Measurements from ENCODE around the gene LTK. TPM values are rescaled to one million over a fixed set of nuclear protein-coding genes. Genes with fewer than 3 reads are reported as not detected.

Gene LTK
- total and polyA plus RNA-seq, 4 donors, result 1.3 to 10.6 (median 6.0) TPM

DNA sequence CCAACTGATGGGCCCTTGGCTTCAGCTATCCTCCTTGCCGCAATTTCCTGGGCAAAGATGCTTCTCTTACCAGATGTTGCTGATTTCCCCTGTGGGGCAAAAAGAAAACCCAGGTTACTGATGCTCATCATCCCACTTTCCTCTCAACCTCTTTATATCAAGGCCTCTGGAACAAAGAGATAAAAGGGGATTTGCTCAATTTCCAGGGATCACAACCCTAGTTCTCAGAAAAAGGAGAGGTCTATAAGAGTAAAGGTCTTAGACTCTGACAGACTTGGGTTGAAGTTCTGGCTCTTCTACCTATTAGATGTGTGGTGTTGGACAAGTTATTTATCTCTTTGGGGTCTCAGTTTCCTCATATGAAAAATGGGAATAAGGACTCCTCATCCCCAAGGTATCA lies 21.9 kb upstream of the LTK start:
- TF ChIP-seq, protein P1, sequence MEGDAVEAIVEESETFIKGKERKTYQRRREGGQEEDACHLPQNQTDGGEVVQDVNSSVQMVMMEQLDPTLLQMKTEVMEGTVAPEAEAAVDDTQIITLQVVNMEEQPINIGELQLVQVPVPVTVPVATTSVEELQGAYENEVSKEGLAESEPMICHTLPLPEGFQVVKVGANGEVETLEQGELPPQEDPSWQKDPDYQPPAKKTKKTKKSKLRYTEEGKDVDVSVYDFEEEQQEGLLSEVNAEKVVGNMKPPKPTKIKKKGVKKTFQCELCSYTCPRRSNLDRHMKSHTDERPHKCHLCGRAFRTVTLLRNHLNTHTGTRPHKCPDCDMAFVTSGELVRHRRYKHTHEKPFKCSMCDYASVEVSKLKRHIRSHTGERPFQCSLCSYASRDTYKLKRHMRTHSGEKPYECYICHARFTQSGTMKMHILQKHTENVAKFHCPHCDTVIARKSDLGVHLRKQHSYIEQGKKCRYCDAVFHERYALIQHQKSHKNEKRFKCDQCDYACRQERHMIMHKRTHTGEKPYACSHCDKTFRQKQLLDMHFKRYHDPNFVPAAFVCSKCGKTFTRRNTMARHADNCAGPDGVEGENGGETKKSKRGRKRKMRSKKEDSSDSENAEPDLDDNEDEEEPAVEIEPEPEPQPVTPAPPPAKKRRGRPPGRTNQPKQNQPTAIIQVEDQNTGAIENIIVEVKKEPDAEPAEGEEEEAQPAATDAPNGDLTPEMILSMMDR (IDR thresholded peaks at IDR 0.05; ENCODE audit: control extremely low read depth, extremely low read depth), result no peak
- Histone ChIP-seq H3K36me3 (ENCODE audit: control insufficient read depth in 4 of 4, insufficient read depth in 4 of 4, low read length in 4 of 4) (peaks cover 9 to 22% (median 20%) of the 10 kb centered on the region in 4 donors), H3K9me3 (ENCODE audit: control insufficient read depth in 4 of 4, insufficient read depth in 3 of 4, low read length in 3 of 4) (no peaks in the 10 kb centered on the region), H3K9ac (ENCODE audit: insufficient read depth in 1 of 2, low read length in 2 of 2) (no peak overlapping the region), H3K27me3 (ENCODE audit: control insufficient read depth in 3 of 3, insufficient read depth in 3 of 3, low read length in 2 of 3) (no peaks in the 10 kb centered on the region), H3K4me1 (ENCODE audit: control insufficient read depth in 5 of 5, insufficient read depth in 5 of 5, low read length in 5 of 5) (peaks cover 0 to 4% (median 0%) of the 10 kb centered on the region in 5 donors), H3K4me3 (no peak overlapping the region), H3K27ac (ENCODE audit: low read depth in 1 of 2, low read length in 1 of 2) (no peak overlapping the region)
- no peak for ATAC-seq (ENCODE audit: insufficient read depth, low FRiP score)
- no peak for DNase-seq
- 84 to 92% methylated on average over 1 of the region's 1 CpG for WGBS, 2 donors

DNA sequence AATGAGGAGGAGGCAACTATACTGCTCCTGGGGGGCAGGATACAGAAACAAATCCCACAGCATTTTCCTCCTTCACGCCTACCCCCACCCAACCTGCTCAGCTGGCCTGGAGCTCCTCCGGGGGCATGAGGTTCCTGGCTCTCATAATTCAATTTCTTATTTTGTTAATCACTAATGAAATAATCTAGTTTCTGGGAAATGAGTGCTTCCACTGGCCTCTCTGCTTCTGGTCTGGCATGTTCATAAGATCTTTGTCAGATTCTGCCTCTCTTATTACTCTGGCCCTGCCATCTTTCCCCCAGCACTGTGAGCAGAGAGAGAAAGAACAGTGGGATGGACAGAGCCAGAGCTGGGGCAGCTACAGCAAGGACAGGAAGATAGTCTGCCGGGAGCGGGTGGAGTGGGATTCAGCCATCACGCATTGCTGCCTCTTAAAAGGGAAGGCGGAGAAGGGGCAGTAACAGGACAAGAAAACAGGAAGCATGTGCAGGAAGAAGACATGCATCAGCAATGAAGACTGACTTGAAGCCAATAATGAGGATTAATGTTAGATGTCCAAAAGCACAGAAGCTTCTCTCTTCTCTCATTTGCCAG lies 16.8 kb upstream of the LTK start:
- Histone ChIP-seq H3K36me3 (ENCODE audit: control insufficient read depth in 4 of 4, insufficient read depth in 4 of 4, low read length in 4 of 4) (peaks cover 20 to 51% (median 44%) of the 10 kb centered on the region in 4 donors), H3K4me1 (ENCODE audit: control insufficient read depth in 5 of 5, insufficient read depth in 5 of 5, low read length in 5 of 5) (peaks cover 0 to 4% (median 0%) of the 10 kb centered on the region in 5 donors)
- WGBS, 2 donors, result 49 to 64% methylated on average over 6 of the region's 6 CpGs

GRCh38 chr15:41523097-41523496 lies 9.5 kb upstream of the LTK start:
- 97 to 99% methylated on average over 5 of the region's 5 CpGs for WGBS, 2 donors
- Histone ChIP-seq H3K4me1 (ENCODE audit: control insufficient read depth in 5 of 5, insufficient read depth in 5 of 5, low read length in 5 of 5) (no peaks in the 10 kb centered on the region), H3K4me3 (no peak overlapping the region), H3K9ac (ENCODE audit: insufficient read depth in 1 of 2, low read length in 2 of 2) (no peak overlapping the region), H3K9me3 (ENCODE audit: control insufficient read depth in 4 of 4, insufficient read depth in 3 of 4, low read length in 3 of 4) (no peaks in the 10 kb centered on the region), H3K27me3 (ENCODE audit: control insufficient read depth in 3 of 3, insufficient read depth in 3 of 3, low read length in 2 of 3) (no peaks in the 10 kb centered on the region), H3K36me3 (ENCODE audit: control insufficient read depth in 4 of 4, insufficient read depth in 4 of 4, low read length in 4 of 4) (peaks cover 11 to 45% (median 23%) of the 10 kb centered on the region in 4 donors), H3K27ac (ENCODE audit: low read depth in 1 of 2, low read length in 1 of 2) (no peak overlapping the region)
- DNase-seq (no peak), ATAC-seq (ENCODE audit: insufficient read depth, low FRiP score) (no peak)
- TF ChIP-seq, protein P1 (IDR thresholded peaks at IDR 0.05; ENCODE audit: control extremely low read depth, extremely low read depth), result no peak

More for the DNA sequence above, 16.8 kb upstream of the LTK start:
- Histone ChIP-seq H3K27me3 (ENCODE audit: control insufficient read depth in 3 of 3, insufficient read depth in 3 of 3, low read length in 2 of 3) (no peaks in the 10 kb centered on the region), H3K4me3 (no peak overlapping the region), H3K9ac (ENCODE audit: insufficient read depth in 1 of 2, low read length in 2 of 2) (no peak overlapping the region), H3K27ac (ENCODE audit: low read depth in 1 of 2, low read length in 1 of 2) (no peak overlapping the region), H3K9me3 (ENCODE audit: control insufficient read depth in 4 of 4, insufficient read depth in 3 of 4, low read length in 3 of 4) (no peaks in the 10 kb centered on the region)
- no peak for ATAC-seq (ENCODE audit: insufficient read depth, low FRiP score)
- peak in 1 of 3 donors; percentile 21 for DNase-seq
- TF ChIP-seq, protein P1 (IDR thresholded peaks at IDR 0.05; ENCODE audit: control extremely low read depth, extremely low read depth), result no peak

DNA sequence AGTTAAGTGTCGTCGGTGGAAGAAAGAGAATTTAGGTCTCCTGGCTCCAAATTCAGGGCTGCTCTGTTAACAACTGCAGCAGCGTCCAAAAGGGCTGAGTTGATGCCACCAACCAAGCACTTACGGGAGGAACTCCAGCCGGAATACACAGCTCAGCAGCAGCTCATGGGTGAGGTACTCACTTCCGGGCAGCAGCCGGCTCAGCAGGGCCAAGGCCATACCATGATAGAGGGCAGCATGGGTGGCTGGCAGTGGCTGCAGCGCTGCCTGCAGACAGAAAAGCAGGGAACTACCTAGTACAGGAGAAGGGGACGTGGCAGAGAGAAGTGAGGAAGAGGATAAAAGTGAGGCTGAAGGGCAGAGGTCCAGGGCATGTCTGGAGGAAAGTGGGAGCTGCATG lies 8.0 kb upstream of the LTK start:
- H3K9ac ChIP-seq (ENCODE audit: insufficient read depth in 1 of 2, low read length in 2 of 2), result no peak overlapping the region
- no peaks in the 10 kb centered on the region for H3K27me3 ChIP-seq (ENCODE audit: control insufficient read depth in 3 of 3, insufficient read depth in 3 of 3, low read length in 2 of 3)
- no peaks in the 10 kb centered on the region for H3K4me1 ChIP-seq (ENCODE audit: control insufficient read depth in 5 of 5, insufficient read depth in 5 of 5, low read length in 5 of 5)
- no peak for ATAC-seq (ENCODE audit: insufficient read depth, low FRiP score)
- no peak overlapping the region for H3K4me3 ChIP-seq
- H3K27ac ChIP-seq (ENCODE audit: low read depth in 1 of 2, low read length in 1 of 2), result no peak overlapping the region
- TF ChIP-seq, protein P1 (IDR thresholded peaks at IDR 0.05; ENCODE audit: control extremely low read depth, extremely low read depth), result no peak
- WGBS, 2 donors, result 90 to 92% methylated on average over 9 of the region's 9 CpGs
- H3K36me3 ChIP-seq (ENCODE audit: control insufficient read depth in 4 of 4, insufficient read depth in 4 of 4, low read length in 4 of 4), result peaks cover 3 to 41% (median 15%) of the 10 kb centered on the region in 4 donors
- DNase-seq, result no peak
- H3K9me3 ChIP-seq (ENCODE audit: control insufficient read depth in 4 of 4, insufficient read depth in 3 of 4, low read length in 3 of 4), result no peaks in the 10 kb centered on the region

Data from lung (tissue), 12 donors.